Stimulated activated naive B cell treated with anti-CD40 and anti-IgM and Interleukin-4, amounts not matched to agents 10 μg/mL and 1 μg/mL and 100 μg/mL, for 72 hours (primary cell): ENCODE data around the gene GATA3.
A peak's percentile ranks its signal among the peaks of the same experiment; 100 is the strongest.

Experiments
- ATAC-seq, 2 donors: fragments of 150-1000 bp; cut with Tn5 transposase; replicated peaks; 2 replicates each; pipeline ENCODE4 v1.10.0; 2021; ENCODE audit warnings: moderate library complexity in 1 of 2
- DNase-seq: peaks from one replicate; pipeline ENCODE4 v3.0.0; 2021
- H3K27ac Mint-ChIP-seq: one replicate; pipeline ENCODE4 v1.8.0; 2022; ENCODE audit warnings: mild to moderate bottlenecking, mixed read lengths
- H3K27me3 Mint-ChIP-seq, 2 donors: one replicate each; pipeline ENCODE4 v1.8.0; 2022; ENCODE audit warnings: mixed read lengths in 2 of 2
- H3K36me3 Mint-ChIP-seq, 2 donors: one replicate each; pipeline ENCODE4 v1.8.0; 2022; ENCODE audit warnings: mixed read lengths in 2 of 2, mild to moderate bottlenecking in 1 of 2
- H3K4me1 Mint-ChIP-seq, 2 donors: one replicate each; pipeline ENCODE4 v1.8.0; 2022; ENCODE audit warnings: mixed read lengths in 2 of 2, mild to moderate bottlenecking in 1 of 2
- H3K4me3 Mint-ChIP-seq, 2 donors: one replicate each; pipeline ENCODE4 v1.8.0; 2022; ENCODE audit warnings: mild to moderate bottlenecking in 2 of 2, mixed read lengths in 2 of 2, moderate library complexity in 1 of 2
- H3K9me3 Mint-ChIP-seq, 2 donors: one replicate each; pipeline ENCODE4 v1.8.0; 2022; ENCODE audit warnings: mixed read lengths in 2 of 2, mild to moderate bottlenecking in 1 of 2

GATA3 gene

DNA sequence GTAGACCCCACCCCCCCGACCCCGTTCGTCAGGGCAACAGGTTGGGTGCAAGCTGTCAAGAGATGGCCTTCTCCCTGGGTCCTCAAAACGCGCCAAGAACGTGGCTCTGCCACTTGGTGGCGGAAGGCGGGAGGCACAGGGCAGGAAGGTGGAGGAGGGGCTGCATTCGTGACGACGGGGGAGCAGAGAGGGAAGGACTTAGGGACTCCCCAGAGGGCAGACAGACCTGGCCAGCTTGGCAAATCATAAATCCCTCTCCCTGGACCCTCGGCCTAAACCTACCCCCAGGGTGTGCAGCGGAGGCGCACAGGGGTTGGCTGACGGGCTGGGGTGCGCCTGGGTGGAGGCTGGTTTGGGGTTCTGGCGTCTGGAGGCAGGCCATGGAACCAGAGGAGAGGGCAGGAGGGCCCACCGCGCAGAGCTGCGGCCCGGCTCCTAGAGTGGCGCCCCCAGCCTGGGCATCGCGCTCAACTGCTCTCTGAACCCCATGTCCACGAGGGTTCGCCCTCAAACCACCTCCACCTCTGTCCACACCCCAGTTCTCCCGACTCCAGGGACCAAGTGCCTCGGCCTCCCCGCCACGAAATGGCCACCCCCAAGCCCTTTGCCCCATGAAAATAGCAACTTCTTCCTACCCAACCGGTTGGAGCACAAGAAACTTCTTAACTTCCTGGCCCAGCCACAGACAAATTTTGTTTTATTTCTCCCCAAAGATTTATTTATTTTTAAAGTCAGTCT lies 10.8 kb upstream of the GATA3 start:
- H3K36me3 Mint-ChIP-seq: peaks cover 8 to 14% of the 10 kb centered on the region in 2 donors
- DNase-seq: no peak
- H3K4me1 Mint-ChIP-seq: peaks cover 52 to 57% of the 10 kb centered on the region in 2 donors
- ATAC-seq: no peak
- H3K4me3 Mint-ChIP-seq: peak overlapping the region in 1 of 2 donors; percentile 29
- peaks cover 87% of the 10 kb centered on the region in 2 donors for H3K27me3 Mint-ChIP-seq
- peak overlapping the region; percentile 65 for H3K27ac Mint-ChIP-seq
- peaks cover 4 to 8% of the 10 kb centered on the region in 2 donors for H3K9me3 Mint-ChIP-seq

DNA sequence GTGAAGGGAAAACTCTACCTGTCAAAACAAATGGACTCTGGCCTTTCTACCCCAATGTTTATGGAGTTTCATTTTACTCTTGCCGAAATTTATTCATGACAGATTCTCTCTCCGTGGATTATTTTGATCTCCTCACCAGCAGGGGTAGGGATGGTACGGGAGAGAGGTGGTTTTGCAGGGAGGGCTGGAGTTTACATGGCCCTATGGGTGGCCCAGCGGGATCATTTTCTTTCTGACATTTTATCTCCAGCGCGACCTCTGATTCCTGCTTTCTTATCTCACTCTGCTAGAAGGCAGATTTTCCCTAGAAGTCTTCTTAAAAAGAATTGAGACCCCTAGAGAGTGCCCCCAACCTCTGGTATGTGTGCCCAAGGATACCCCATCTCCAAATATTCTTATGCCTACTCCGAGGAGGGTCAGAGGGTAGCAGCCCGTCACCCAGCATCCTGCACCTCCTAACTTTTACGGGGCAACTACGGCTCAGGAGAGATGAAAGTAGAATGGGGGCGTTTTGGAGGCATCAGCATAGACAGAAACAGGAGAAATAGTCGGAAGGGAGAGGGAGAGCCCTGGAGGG lies 10.1 kb upstream of the GATA3 start:
- DNase-seq: no peak
- Mint-ChIP-seq H3K27ac (no peak overlapping the region), H3K4me1 (peaks cover 52 to 64% of the 10 kb centered on the region in 2 donors), H3K9me3 (peaks cover 1 to 4% of the 10 kb centered on the region in 2 donors), H3K4me3 (peak overlapping the region; percentile 26 to 29), H3K27me3 (peaks cover 84 to 86% of the 10 kb centered on the region in 2 donors), H3K36me3 (peaks cover 4 to 12% of the 10 kb centered on the region in 2 donors)
- ATAC-seq: no peak

DNA sequence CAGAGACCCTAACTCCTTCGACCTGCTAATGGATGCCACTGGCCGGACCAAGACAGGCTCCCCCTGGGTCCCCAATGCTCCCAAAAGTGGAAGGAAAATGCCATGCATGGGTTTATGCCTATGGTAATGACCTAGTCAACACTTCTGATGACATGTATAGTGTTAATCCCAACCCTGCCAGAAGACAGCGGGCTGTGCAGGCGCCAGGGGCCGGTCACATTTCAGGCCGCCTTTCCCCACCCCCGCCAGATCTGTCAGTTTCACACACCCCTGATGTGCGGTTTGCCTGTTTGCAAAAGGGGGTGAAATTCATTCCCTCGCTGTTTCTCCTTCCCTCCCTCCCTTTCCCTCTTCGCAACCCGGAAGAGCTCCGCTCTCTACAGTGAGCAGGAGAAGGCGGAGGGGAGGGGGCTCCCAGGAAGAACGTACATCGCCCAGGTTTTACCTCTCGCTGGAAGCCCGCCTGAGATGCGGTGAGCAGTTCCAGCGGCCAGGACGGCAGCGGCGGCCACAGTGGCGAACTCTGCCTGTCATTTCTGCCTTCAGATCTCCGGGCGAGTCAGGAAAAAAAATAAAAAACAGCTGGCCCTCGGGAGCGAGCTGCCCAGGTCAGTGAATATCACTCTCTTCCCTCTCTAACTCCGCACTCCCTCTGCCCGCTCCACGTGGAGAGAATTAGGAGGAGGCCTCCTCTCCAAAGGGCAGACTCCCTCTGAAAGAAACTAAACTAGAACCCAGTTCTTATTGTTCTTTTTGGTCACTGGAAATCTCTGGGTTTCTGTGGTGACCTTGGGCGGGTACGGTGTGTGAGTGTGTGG lies 9.4 kb upstream of the GATA3 start:
- ATAC-seq: no peak
- H3K27ac Mint-ChIP-seq: peak overlapping the region; percentile 44
- peaks cover 50 to 67% of the 10 kb centered on the region in 2 donors for H3K4me1 Mint-ChIP-seq

DNA sequence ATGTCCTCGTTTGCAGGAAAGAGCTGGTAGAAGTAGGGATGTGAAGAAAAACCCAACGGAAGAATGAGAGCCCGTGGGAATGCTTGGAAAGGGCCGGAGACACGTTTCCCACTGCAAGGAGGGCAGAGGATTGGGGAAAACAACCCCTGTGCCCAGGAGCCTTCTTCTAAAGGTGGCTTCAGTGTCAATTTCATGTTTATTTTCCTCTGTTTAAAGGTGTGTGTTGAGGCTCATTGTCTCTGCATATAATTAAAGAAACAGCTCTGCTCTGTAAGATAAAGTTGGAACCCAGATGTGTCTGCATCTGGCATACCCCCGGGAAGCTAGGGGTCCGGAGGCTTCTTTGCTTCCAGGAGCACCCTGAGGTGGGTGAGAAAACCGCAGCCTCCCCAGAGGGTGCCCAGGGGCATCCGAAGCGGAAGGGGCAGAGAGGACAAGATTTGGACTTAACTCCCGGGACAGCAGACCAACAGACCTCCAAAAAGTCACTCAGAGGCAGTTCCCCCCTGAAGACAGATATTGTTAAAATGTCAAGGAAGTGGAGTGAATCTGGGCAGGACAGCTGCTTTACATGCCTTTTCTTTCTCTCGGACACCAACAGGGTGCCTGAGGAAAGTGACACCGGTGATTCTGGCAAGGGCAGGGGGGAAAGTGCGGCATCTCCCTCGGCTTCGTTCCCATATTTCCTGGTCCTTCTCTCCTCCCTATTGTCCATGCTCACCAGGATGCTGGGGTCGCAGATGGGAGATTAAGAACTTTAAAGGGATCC lies 8.6 kb upstream of the GATA3 start:
- Mint-ChIP-seq H3K4me3 (peak overlapping the region in 1 of 2 donors; percentile 3), H3K27me3 (peaks cover 79 to 93% of the 10 kb centered on the region in 2 donors), H3K36me3 (peaks cover 4 to 10% of the 10 kb centered on the region in 2 donors), H3K9me3 (peaks cover 0 to 4% of the 10 kb centered on the region in 2 donors), H3K27ac (no peak overlapping the region), H3K4me1 (peaks cover 52 to 75% of the 10 kb centered on the region in 2 donors)
- ATAC-seq: no peak
- no peak for DNase-seq

More for the DNA sequence above, 9.4 kb upstream of the GATA3 start:
- Mint-ChIP-seq H3K9me3 (peaks cover 0 to 4% of the 10 kb centered on the region in 2 donors), H3K4me3 (peak overlapping the region; percentile 3 to 26), H3K36me3 (peaks cover 4 to 10% of the 10 kb centered on the region in 2 donors), H3K27me3 (peaks cover 79 to 86% of the 10 kb centered on the region in 2 donors)
- no peak for DNase-seq

DNA sequence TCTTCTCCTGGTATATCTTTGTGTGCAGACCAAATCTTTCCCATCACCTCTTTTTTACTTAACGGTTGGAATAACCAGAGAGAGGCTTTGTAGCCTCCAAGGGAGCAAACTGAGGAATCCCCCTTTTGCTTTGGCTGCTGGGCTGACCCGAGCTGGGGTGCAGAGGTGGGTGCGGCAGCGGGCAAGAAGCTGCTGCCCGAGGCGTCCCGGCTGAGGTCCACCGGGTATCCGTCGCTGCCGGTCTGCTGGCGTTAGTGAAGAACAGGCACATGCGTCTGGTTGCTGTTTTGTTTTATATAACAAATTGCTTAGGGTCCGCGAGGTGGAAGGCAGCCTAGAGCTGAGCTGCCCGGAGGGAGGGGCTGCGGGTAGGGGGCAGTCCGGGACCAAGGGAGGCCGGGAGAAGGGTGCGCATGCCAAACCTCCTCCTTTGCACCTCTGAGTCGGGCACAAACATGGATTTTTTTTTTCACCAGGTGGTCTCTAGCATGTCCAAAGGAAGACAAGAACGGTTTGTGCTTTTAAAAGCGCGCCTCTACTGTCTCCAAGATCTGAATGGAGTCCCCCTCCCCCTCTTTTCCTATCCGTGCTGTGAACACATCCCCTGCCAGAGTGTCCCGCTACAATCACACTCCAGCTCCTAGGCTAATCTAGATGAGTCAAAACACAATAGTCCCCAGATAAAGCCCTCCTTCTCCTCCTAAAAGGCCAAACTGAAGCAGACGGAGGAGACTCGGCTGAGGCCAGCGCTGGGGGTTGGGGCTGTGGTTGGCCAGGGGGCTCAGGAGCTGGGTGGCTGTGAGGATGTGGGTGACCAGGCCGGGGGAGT lies 6.8 kb upstream of the GATA3 start:
- DNase-seq (no peak), ATAC-seq (no peak)
- H3K36me3 Mint-ChIP-seq: peaks cover 4 to 14% of the 10 kb centered on the region in 2 donors
- no peak overlapping the region for H3K4me3 Mint-ChIP-seq
- H3K9me3 Mint-ChIP-seq: peaks cover 0 to 4% of the 10 kb centered on the region in 2 donors
- peaks cover 73 to 94% of the 10 kb centered on the region in 2 donors for H3K27me3 Mint-ChIP-seq
- peak overlapping the region; percentile 78 for H3K27ac Mint-ChIP-seq
- H3K4me1 Mint-ChIP-seq: peaks cover 52 to 78% of the 10 kb centered on the region in 2 donors

DNA sequence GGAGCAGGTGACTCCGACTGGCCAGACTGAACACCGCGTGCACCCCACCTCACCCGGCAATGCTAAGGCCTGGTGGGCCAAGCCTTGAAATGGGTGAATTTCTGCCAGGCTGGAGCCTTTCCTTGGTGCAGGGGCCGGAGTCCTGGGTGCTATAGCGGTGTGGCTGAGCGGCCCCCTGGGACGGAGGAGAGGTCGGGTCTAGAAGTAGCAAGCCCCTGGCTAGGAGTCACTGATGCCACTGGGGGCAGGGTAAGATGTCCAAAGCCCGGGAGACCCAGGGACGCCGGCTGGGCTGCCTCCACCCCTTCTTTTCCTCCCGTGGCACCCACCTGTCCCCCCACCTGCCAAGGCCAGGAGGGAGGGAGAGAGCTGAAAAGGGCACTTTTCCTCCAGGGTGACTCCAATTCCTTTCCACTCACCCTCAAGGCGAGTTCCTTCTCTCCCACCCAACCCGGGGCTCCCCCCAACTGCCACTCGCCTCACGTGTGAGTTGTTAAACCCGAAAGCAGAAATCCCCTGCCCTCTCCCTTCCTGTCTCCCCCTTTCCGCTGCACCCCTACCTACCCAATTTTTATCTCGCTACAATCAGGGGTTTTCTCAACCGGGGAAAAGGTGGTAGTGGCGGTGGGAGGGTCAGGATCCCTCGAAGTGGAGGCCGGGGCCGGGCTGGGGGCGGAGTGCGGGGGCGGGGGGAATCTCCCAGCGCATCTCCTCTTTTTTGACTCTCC lies 6.0 kb upstream of the GATA3 start:
- ATAC-seq: peak in 1 of 2 donors; percentile 26
- DNase-seq: no peak
- H3K4me1 Mint-ChIP-seq: peaks cover 52 to 79% of the 10 kb centered on the region in 2 donors
- peak overlapping the region; percentile 61 to 62 for H3K4me3 Mint-ChIP-seq
- H3K9me3 Mint-ChIP-seq: peaks cover 0 to 1% of the 10 kb centered on the region in 2 donors
- H3K27ac Mint-ChIP-seq: peak overlapping the region; percentile 78
- peaks cover 72 to 94% of the 10 kb centered on the region in 2 donors for H3K27me3 Mint-ChIP-seq
- H3K36me3 Mint-ChIP-seq: peaks cover 7 to 10% of the 10 kb centered on the region in 2 donors

DNA sequence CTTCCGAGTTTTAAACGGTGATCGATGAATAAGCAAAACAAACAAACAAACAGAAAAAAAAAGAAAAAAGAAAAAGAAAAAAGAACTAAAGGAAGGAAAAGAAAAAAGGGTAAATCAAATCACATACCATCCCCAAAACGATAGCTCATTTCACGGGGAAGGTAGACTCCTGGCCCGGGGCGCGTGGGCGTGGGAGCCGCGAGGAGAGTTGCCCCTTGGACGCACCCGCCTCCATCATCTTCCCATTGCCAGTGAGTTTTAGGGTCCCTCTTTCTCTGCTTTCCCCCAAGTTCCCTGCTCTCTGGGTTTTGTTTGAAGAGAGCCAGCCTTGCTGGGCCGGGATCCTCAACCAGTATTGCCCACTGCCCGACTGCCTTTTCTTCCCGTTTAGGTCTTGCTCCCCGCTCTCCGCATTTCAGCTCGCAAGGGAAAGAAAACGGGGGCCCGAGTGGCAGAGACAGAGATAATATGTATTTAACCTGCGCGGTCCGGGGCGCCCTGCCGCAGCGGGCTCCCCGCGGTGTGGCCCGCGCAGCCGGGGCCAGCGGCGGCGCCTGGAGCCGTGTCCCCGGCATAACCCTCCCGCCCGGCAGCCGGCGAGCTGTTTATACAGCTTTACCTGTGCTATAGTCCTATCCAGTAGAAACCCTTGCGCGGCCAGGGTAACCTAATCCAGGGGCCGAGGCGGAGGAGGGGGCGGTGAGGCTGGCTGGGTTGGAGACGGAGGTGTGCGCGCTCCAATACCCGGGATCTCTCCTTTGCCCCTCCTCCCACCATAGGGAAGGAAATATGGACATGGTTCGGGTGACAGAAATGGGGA lies 5.2 kb upstream of the GATA3 start:
- no peak for DNase-seq
- Mint-ChIP-seq H3K36me3 (peaks cover 6% of the 10 kb centered on the region in 2 donors), H3K4me3 (peak overlapping the region; percentile 62 to 74), H3K27ac (no peak overlapping the region), H3K4me1 (peaks cover 52 to 80% of the 10 kb centered on the region in 2 donors), H3K9me3 (no peaks in the 10 kb centered on the region), H3K27me3 (peaks cover 71 to 94% of the 10 kb centered on the region in 2 donors)
- no peak for ATAC-seq

DNA sequence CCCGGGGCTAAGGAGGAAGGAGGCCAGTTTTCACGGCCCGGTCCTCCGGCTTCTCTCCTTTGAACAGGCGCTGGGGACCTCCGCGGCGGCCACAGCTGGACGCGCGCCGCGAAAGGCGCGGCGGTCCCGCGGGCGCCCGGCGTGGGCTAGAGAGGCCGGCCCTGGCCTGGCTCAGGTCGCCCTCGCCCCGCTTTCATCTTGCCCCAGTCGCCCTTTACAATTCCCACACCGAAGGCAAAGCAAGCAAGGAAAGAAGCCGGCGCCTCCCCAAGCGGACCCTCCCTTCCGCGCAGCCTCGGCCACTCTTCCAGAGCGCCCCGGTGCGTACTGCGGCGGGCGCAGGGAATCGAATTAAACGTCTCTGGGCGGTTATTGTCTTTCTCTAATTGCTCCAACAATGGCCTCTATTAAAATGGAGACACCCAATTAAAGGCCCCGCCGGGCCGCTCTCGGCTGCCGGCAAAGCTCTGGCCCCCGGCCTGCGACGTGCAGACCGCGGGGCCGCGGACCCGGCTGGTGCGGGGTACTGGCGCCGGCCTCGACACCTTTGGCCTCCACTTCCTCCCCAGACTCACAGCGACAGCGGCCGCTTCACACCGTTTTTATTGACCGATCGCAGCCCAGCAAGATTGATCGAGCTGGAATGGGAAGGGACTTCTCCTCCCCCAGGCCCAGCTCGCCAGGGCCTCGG lies 4.5 kb upstream of the GATA3 start:
- H3K27ac Mint-ChIP-seq: no peak overlapping the region
- H3K9me3 Mint-ChIP-seq: no peaks in the 10 kb centered on the region
- peaks cover 70 to 94% of the 10 kb centered on the region in 2 donors for H3K27me3 Mint-ChIP-seq
- H3K36me3 Mint-ChIP-seq: peaks cover 3 to 4% of the 10 kb centered on the region in 2 donors
- H3K4me3 Mint-ChIP-seq: peak overlapping the region; percentile 64 to 74
- H3K4me1 Mint-ChIP-seq: peaks cover 49 to 78% of the 10 kb centered on the region in 2 donors
- no peak for ATAC-seq
- no peak for DNase-seq

DNA sequence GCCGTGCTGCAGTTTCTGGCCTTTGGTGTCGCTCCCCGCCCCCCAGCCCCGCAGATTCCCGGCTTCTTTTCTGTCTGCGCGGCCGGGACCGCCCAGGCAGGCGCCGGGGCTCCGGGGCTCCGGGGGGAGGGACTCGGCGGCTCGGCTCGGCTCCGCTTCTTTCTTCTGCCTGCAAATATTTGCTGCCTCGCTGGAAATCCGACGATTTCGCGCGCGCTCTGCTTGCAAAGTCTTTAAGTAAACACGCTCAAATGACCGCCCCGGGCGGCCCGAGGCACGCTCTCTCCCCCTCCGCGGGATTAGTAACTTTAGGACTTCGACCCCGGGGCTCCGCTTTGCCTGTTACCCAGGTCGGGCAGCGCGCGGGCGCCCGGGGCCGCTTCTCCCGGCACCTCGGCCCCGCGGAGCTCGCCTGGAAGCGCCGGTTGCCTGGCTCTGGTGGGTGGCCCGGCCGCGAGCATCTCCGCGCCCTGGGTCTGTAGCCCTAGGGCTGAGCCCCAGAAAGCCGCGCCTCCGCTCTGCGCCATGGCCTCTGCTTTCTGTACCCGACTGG lies 3.9 kb upstream of the GATA3 start:
- Mint-ChIP-seq H3K36me3 (peaks cover 3 to 4% of the 10 kb centered on the region in 2 donors), H3K4me3 (peak overlapping the region; percentile 72 to 74), H3K27ac (no peak overlapping the region), H3K4me1 (peaks cover 47 to 79% of the 10 kb centered on the region in 2 donors), H3K27me3 (peaks cover 65 to 95% of the 10 kb centered on the region in 2 donors), H3K9me3 (no peaks in the 10 kb centered on the region)
- DNase-seq (no peak), ATAC-seq (no peak)

DNA sequence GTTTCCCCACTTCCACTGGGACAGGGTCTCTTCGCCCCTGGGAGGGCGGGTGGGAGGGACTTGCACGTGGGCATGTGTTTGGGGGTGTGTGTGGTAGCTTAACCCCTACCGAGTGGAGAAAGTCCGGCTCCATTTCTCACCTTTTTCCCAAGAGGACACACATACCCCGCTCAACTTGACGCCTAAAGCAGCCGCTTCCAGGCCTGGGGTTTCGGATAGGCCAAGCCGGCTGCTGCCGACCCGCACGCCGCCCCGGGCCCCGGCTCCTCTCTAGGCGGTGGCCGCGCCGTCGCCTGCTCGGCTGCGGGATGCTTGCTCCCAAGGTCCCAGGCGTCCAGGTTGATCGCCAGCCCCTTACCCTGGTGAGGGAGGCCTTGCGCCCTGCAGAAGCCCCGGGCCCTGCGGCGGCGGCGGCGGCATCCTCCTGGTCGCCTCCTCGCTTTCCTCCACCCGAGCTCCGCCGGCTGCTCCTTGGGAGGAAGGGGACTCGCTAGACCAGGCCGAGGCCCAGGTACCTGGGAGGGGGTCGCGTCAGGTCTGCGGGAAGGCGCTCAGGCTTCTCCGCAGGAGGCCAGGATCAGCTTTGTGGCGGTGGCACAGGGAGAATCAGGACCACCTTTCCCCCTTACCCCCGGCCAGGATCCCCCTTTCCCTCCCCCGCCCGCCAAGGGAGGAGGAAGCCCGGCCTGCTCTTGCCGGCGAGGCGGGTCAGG lies 3.2 kb upstream of the GATA3 start:
- peaks cover 59 to 94% of the 10 kb centered on the region in 2 donors for H3K27me3 Mint-ChIP-seq
- H3K4me1 Mint-ChIP-seq: peaks cover 42 to 76% of the 10 kb centered on the region in 2 donors
- peak overlapping the region; percentile 21 to 53 for H3K4me3 Mint-ChIP-seq
- DNase-seq (no peak), ATAC-seq (no peak)
- H3K9me3 Mint-ChIP-seq: no peaks in the 10 kb centered on the region
- peaks cover 3 to 4% of the 10 kb centered on the region in 2 donors for H3K36me3 Mint-ChIP-seq
- H3K27ac Mint-ChIP-seq: no peak overlapping the region

DNA sequence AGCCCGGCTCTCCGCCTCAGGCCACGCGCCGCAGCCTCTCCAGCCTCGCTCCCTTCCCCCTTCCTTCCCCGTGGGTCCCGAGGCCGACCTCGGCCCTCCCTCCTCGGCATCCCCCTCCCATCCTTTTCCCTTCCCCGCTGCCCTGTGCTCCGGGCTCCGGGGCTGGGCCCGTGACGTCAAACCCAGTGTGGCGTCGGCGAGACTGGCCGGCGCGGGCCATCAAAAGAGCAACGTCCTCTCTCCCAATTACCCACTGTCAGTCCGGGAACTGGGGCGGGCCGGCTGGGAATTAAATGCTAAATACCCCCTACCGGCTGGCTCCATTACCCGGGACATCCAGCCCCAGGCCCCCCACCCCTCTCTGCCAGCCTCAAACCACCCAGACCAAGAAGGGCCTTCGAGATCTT lies 2.6 kb upstream of the GATA3 start:
- H3K27me3 Mint-ChIP-seq: peaks cover 58 to 94% of the 10 kb centered on the region in 2 donors
- H3K36me3 Mint-ChIP-seq: peaks cover 3 to 4% of the 10 kb centered on the region in 2 donors
- H3K4me1 Mint-ChIP-seq: peaks cover 42 to 78% of the 10 kb centered on the region in 2 donors
- peak overlapping the region; percentile 44 to 69 for H3K4me3 Mint-ChIP-seq
- DNase-seq (no peak), ATAC-seq (no peak)
- H3K27ac Mint-ChIP-seq: peak overlapping the region; percentile 86
- no peaks in the 10 kb centered on the region for H3K9me3 Mint-ChIP-seq
